ENCODE measurements around the gene AUTS2.

The AUTS2 gene

DNA sequence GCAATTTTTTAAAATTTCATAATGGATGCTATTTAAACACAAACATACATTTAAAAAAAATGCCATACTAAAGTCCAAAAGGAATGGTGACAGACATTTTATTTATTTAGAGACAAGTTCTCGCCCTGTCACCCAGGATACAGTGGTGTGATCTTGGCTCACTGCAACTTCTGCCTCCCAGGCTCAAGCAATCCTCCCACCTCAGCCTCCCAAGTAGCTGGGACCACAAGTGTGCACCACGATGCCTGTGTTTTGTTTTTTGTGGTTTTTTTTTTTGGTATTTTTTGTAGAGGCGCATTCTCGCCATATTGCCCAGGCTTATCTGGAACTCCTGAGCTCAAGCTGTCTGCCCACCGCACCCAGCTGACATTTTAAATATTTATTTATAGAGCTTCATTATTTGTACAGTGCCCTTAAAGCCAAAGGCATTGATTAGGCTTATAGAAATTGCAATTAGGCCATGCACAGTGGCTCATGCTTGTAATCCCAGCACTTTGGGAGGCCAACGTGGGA is 703.5 kb downstream of the AUTS2 start:
- DNase-seq (ENCODE audit: low read depth in 2 of 2): no peak

DNA sequence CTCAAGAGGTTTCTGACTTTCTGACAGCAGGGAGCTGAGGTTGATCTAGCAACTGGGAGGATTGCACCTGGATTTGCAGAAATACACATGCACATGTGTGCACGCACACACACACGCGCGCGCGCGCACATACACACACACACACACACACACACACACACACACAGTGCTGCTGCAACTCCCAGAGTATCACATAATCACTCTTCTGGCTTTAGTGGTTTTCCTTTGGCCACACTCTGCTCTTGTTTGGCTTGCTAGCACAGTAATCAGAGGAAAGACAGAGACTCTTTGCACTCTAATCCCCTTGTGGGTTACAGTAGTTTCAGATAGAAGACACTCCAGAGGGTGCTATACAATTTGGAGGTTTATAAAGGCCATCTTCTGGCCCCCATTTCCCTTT is 705.0 kb downstream of the AUTS2 start:
- DNase-seq (ENCODE audit: low read depth in 2 of 2): no peak

- DNase-seq (ENCODE audit: low read depth in 2 of 2): no peak
These were observed 705.5 kb downstream of the AUTS2 start for GRCh38 chr7:70303780-70304179.

GRCh38 chr7:70306173-70306572 is 707.9 kb downstream of the AUTS2 start:
- DNase-seq (ENCODE audit: low read depth in 2 of 2): no peak

GRCh38 chr7:70307544-70308106 is 709.4 kb downstream of the AUTS2 start:
- no peak for DNase-seq (ENCODE audit: low read depth in 2 of 2)

DNA sequence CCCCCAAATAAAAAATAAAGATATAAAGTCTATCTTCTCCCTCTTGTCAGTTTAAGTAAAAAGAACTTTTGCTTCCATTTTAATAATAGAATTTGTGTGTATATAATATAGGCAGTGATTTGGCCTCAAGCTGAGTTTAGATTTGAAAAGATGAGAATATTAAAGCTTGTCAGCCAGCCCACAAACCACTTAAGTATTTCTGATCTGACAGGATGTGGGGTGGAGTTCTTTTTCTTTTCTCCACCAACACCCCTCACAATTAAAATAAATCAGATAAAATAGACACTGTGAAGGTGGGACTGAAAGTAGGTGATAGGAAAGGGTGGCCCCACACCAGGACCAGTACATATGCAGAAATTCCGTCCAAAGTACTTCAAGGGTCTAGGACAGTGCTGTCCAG is 714.1 kb downstream of the AUTS2 start:
- no peak for DNase-seq (ENCODE audit: low read depth in 2 of 2)

GRCh38 chr7:70313271-70313670 is 715.0 kb downstream of the AUTS2 start:
- no peak for DNase-seq (ENCODE audit: low read depth in 2 of 2)

- DNase-seq (ENCODE audit: low read depth in 2 of 2): no peak
These were observed 715.4 kb downstream of the AUTS2 start for GRCh38 chr7:70313687-70314086.

DNA sequence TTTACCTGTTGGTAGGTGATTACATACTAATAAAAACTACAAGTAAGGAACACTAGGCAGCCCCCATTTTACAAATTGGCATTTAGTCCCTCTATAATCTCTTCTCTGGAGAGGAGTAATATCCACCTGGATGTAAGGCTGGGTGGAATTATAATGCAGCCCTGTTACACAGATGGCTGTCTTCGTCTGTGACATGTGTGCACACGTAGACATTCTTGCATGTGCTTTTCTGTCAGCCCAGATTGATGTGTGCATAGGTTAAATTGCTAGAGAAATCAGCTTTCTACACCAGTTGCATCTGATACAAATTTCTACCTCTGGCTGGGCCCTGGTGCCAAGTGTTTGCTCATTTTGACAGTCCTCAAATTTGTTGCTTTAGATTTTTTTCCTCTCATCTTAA is 715.9 kb downstream of the AUTS2 start:
- DNase-seq (ENCODE audit: low read depth in 2 of 2): no peak

- no peak for DNase-seq (ENCODE audit: low read depth in 2 of 2)
These were observed 718.5 kb downstream of the AUTS2 start for GRCh38 chr7:70316745-70317144.

DNA sequence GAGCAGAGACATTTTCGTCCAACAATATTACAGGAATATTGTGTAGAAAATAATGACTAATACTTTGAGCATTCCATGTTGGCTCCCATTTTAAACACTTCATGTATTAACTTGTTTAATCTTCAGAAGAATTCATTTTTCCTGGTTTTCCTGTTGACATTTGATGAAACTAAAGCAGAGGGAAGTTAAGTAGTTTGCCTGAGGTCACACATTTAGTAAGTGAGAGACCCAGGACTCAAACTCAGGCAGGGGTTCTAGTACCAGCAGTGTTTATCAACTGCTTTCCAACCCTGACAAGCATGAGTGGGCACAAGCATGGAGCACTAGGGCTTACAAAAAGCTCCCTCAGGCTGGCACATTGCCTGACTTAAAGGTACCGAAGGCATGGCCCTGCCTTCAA is 719.1 kb downstream of the AUTS2 start:
- DNase-seq (ENCODE audit: low read depth in 2 of 2): no peak

GRCh38 chr7:70318511-70318910 is 720.2 kb downstream of the AUTS2 start:
- no peak for DNase-seq (ENCODE audit: low read depth in 2 of 2)

DNA sequence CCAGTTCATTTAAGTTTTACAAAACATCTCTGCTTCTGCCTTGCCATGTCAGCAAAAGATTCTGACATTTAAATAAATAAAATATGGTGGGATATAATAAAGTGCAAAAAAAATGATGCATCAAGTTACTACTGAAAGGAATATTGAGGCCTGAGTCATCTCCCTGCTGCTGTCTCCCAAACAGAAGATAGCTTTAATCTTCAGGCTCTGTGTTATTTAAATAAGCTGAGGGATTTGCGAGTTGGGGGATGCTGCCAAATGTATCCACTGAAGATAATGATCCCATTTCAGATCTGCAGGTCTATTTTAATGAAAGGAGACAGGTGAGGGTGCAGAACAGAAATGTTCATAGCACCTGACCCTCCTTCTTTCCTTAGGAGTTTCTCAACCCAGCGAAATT is 720.8 kb downstream of the AUTS2 start:
- no peak for DNase-seq (ENCODE audit: low read depth in 2 of 2)

GRCh38 chr7:70321016-70321590 is 722.8 kb downstream of the AUTS2 start:
- no peak for DNase-seq (ENCODE audit: low read depth in 2 of 2)

GRCh38 chr7:70322856-70323255 is 724.6 kb downstream of the AUTS2 start:
- DNase-seq (ENCODE audit: low read depth in 2 of 2): no peak

- DNase-seq (ENCODE audit: low read depth in 2 of 2): no peak
These were observed 727.3 kb downstream of the AUTS2 start for GRCh38 chr7:70325509-70326101.

DNA sequence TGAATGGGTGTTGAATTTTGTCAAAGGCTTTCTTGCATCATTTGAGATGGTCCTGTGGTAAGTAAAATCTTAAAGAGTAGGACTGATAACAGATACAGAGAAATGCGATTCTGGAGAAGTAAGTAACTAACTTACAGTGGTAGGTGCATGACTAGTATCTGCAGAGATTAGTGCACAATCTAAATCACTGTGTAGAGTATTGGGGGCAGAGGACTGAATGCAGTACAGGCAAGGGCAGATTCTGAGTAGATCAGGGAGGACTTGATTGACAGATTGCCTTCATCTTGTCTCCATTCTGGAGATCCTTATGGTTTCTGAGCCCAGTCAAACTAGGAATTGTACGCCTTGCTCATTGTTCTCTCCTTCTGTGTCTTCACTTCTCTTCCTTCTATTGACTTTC is 736.0 kb downstream of the AUTS2 start:
- DNase-seq (ENCODE audit: low read depth in 2 of 2): no peak

GRCh38 chr7:70334871-70335270 is 736.6 kb downstream of the AUTS2 start:
- DNase-seq (ENCODE audit: low read depth in 2 of 2): no peak

DNA sequence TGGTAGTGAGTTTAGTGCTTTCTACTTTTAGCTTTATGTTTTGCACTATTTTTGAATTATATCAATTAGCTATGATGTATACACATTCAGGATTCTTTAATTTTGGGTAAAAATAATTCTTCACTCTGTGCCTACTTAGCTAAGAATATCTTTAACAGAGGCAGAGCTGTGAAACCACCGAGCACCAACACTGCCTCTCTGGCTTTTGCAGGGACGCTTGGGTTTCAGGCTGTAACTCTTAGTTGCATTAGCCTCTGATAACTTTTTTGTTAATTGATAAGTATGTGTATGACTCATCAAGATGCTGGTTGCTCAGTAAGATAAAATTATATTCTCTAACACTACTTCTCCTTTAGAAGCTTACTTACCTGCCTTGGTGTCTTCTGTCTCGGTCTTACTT is 738.3 kb downstream of the AUTS2 start:
- no peak for DNase-seq (ENCODE audit: low read depth in 2 of 2)

- no peak for DNase-seq (ENCODE audit: low read depth in 2 of 2)
These were observed 739.7 kb downstream of the AUTS2 start for GRCh38 chr7:70338015-70338414.

GRCh38 chr7:70340236-70340635 is 742.0 kb downstream of the AUTS2 start:
- no peak for DNase-seq (ENCODE audit: low read depth in 2 of 2)

GRCh38 chr7:70341446-70341845 is 743.2 kb downstream of the AUTS2 start:
- no peak for DNase-seq (ENCODE audit: low read depth in 2 of 2)

DNA sequence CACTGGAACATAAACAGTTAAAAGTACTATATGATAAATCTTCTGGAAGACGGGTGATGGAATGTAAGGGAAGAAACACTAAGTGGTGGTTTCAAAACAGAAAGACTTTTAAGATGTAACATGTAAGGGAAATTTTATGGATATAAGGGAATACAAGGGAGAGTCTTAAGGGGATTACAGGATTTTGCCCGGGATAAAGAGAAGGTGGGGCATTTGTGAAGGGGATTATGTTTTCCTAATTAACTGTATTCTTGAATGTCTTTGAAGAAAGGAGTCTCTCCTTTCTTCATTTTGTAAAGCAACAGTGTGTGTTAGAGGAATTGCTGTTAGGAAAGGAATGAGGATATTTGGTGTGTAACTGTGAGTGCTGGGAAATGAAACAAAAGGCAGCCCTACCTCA is 745.2 kb downstream of the AUTS2 start:
- DNase-seq (ENCODE audit: low read depth in 2 of 2): no peak

GRCh38 chr7:70344726-70345125 is 746.5 kb downstream of the AUTS2 start:
- DNase-seq (ENCODE audit: low read depth in 2 of 2): no peak
